Fibroblast of mammary gland (primary cell): ENCODE measurements around the gene HAAO.

Experiments used
- DNase-seq: peaks from one replicate; pipeline ENCODE4 v3.0.0-alpha.2; 2010; ENCODE audit warnings: low read depth
- H3K4me3 ChIP-seq: 2 replicates; pipeline ENCODE4 v1.5.1; 2011; ENCODE audit warnings: low read depth, mild to moderate bottlenecking, low read length, moderate library complexity; ENCODE audit not compliant: control insufficient read depth
- TF ChIP-seq, protein P1 (sequence below): conservative IDR thresholded peaks from 2 replicates; pipeline ENCODE4 v1.5.1; 2011; ENCODE audit warnings: low read depth, low read length, inconsistent platforms; ENCODE audit not compliant: control insufficient read depth, insufficient read depth

Gene HAAO

DNA sequence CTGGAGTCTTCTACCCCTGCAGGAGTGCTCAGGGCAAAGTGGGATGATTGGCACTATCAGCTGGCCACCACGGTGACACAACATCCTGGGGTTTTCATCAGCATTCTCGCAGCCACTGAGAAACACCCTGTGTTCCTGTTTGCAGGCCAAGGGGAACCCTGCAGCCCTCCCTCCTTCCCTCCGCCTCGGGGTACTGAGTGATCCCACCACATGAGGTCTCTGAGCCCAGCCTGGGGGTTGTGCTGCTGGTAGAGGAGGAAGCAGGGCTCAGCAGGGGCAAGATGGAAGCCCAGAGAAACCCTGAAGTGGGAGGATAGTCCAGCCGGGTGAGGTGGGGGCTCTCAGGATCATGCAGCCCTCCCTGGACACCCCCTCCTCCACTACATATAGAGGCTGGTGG is 28.3 kb downstream of the HAAO start, which contains the start of gene OXER1:
OXER1 (minus strand) TSS at position 40 of the 400 bp plus-strand sequence. CDS start 73 bp downstream, outside the sequence.
- H3K4me3 ChIP-seq: no peak within 1 kb of the TSS
- no peak for DNase-seq
- TF ChIP-seq, protein P1, sequence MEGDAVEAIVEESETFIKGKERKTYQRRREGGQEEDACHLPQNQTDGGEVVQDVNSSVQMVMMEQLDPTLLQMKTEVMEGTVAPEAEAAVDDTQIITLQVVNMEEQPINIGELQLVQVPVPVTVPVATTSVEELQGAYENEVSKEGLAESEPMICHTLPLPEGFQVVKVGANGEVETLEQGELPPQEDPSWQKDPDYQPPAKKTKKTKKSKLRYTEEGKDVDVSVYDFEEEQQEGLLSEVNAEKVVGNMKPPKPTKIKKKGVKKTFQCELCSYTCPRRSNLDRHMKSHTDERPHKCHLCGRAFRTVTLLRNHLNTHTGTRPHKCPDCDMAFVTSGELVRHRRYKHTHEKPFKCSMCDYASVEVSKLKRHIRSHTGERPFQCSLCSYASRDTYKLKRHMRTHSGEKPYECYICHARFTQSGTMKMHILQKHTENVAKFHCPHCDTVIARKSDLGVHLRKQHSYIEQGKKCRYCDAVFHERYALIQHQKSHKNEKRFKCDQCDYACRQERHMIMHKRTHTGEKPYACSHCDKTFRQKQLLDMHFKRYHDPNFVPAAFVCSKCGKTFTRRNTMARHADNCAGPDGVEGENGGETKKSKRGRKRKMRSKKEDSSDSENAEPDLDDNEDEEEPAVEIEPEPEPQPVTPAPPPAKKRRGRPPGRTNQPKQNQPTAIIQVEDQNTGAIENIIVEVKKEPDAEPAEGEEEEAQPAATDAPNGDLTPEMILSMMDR: no peak

- H3K4me3 ChIP-seq: no peak overlapping the region
- TF ChIP-seq, protein P1: no peak
Measured at GRCh38 chr2:42762823-42763804, 29.3 kb downstream of the HAAO start.

GRCh38 chr2:42762155-42762554 is 30.2 kb downstream of the HAAO start:
- TF ChIP-seq, protein P1: no peak
- DNase-seq: no peak
- no peak overlapping the region for H3K4me3 ChIP-seq

More at GRCh38 chr2:42762823-42763804, 29.3 kb downstream of the HAAO start:
- no peak for DNase-seq

GRCh38 chr2:42761554-42761953 is 30.8 kb downstream of the HAAO start:
- H3K4me3 ChIP-seq: no peak overlapping the region
- DNase-seq: no peak
- TF ChIP-seq, protein P1: no peak

DNA sequence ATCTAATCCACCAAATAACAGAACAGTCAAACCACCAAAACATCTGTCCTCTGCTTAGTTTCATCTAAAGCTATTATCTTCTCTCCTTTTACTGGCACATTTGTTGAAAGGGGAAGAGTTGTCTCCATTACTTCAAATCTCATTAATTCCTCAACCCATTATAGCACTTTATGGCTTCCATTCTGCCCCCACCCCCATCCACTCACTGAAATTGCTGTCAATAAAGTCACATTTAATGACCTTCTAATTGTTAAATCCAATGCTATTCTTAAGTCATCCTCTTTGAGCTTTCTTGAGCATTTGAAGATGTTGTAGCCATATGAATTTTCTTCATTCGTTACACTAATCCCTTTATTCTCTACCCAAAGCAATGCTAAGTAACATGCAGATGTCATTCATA is 33.6 kb downstream of the HAAO start:
- TF ChIP-seq, protein P1: no peak
- H3K4me3 ChIP-seq: no peak overlapping the region
- no peak for DNase-seq

DNA sequence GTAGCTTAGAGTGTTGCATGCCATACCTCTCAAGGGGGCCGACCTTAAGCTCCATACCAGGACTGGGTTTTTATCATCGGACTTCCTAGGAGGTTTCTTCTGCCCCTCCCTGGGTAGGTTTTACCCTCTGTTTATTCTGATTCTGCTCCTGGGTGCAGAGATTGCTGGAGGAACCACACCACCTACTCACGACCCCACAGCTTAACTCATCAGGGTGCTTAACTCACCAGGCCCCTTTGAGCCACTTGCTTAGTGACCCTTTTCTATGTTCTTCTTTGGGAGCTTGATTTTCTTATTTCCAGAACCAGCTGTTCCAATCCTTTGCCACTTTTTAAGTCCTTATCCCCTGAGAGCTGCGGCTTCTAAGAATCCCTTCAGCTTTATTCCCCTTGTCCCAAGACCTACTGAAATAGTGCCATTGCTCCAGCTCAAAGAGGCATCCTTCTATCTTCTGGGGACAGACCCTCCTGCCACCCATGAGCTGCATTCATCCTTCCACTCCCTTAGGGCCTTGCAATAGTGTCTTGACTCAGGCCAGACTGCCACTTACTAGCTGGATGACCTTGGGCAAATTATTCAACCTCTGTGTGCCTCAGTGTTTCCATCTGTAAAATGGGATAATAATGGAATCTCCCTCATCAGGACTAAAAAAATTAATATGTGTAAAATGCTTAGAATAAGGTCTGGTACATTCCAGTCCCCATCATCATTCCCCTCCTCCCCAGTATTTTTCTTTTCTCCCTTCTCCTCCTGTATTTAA is 34.2 kb downstream of the HAAO start:
- TF ChIP-seq, protein P1: no peak
- H3K4me3 ChIP-seq: no peak overlapping the region
- no peak for DNase-seq
